GM04504 (cell line): ENCODE measurements around the gene TMPRSS11D.

Source experiments
- DNase-seq: peaks from one replicate; pipeline ENCODE4 v3.0.0-alpha.2; 2012; ENCODE audit warnings: low read depth

TMPRSS11D gene

GRCh38 chr4:67886281-67886680, 2.5 kb upstream of the TMPRSS11D start:
- no peak for DNase-seq

GRCh38 chr4:67885762-67886161, 2.0 kb upstream of the TMPRSS11D start:
- peak; percentile 62 for DNase-seq

GRCh38 chr4:67884701-67885100, 899 bp upstream of the TMPRSS11D start:
- no peak for DNase-seq

GRCh38 chr4:67883458-67883857, 344 bp downstream of the TMPRSS11D start:
- DNase-seq = no peak

GRCh38 chr4:67880866-67881610, 2.8 kb downstream of the TMPRSS11D start:
- no peak for DNase-seq

- DNase-seq = no peak
Observed at GRCh38 chr4:67879486-67879885, 4.3 kb downstream of the TMPRSS11D start.

- no peak for DNase-seq
Observed at GRCh38 chr4:67877086-67877485, 6.7 kb downstream of the TMPRSS11D start.

- no peak for DNase-seq
Observed at GRCh38 chr4:67874986-67875385, 8.8 kb downstream of the TMPRSS11D start.

GRCh38 chr4:67873116-67873515, 10.7 kb downstream of the TMPRSS11D start:
- no peak for DNase-seq

GRCh38 chr4:67871867-67872266, 11.9 kb downstream of the TMPRSS11D start:
- peak; percentile 18 for DNase-seq

- no peak for DNase-seq
Observed at GRCh38 chr4:67869580-67870190, 14.1 kb downstream of the TMPRSS11D start.

GRCh38 chr4:67861513-67861912, 22.3 kb downstream of the TMPRSS11D start:
- DNase-seq = no peak

GRCh38 chr4:67853336-67853735, 30.5 kb downstream of the TMPRSS11D start:
- no peak for DNase-seq

GRCh38 chr4:67820903-67821302, 62.9 kb downstream of the TMPRSS11D start:
- no peak for DNase-seq

GRCh38 chr4:67810011-67810410, 73.8 kb downstream of the TMPRSS11D start:
- no peak for DNase-seq

- no peak for DNase-seq
Observed at GRCh38 chr4:67809502-67809901, 74.3 kb downstream of the TMPRSS11D start.

GRCh38 chr4:67796810-67797209, 87.0 kb downstream of the TMPRSS11D start:
- DNase-seq = no peak

GRCh38 chr4:67790721-67791120, 93.1 kb downstream of the TMPRSS11D start:
- DNase-seq = no peak

- no peak for DNase-seq
Observed at GRCh38 chr4:67787311-67787710, 96.5 kb downstream of the TMPRSS11D start.

GRCh38 chr4:67785528-67785927, 98.3 kb downstream of the TMPRSS11D start:
- no peak for DNase-seq

GRCh38 chr4:67779631-67780030, 104.2 kb downstream of the TMPRSS11D start:
- DNase-seq = no peak

GRCh38 chr4:67776746-67777145, 107.1 kb downstream of the TMPRSS11D start:
- DNase-seq = no peak
